GM18873 (cell line): ENCODE results near the gene SNX4.
"Not testable (repeated sequence)": the region's sequence is repeated elsewhere in the genome, so short reads cannot be mapped to it uniquely, and the experiment has no call there.

Experiments
- ATAC-seq: cut with Tn5 transposase; IDR thresholded peaks from one replicate; pipeline ENCODE4 v1.9.1; 2021; ENCODE audit warnings: mild to moderate bottlenecking, moderate library complexity, moderate number of reproducible peaks; ENCODE audit not compliant: unreplicated experiment, low FRiP score

SNX4 gene

DNA sequence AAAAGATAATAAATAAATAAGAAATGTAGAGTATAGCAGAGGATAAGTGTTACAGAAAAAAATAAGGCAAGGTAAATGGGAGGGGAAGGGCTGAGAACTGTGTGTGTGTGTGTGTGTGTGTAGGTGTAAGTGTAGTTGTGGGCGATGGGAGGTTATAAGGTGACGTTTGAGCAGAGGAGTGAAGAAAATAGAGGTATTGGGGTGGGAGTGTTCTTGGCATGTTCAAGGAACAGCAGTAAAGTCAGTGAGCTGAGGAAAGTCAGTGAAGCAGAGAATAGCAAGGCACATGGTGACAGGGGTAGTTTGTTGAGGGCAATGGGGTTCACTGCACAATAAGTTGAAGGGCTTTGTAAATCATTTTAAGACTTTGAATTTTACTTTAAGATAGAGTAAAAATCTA, 113.9 kb downstream of the SNX4 start:
- no peak for ATAC-seq

GRCh38 chr3:125405515-125405914, 114.5 kb downstream of the SNX4 start:
- ATAC-seq = not testable (repeated sequence)

DNA sequence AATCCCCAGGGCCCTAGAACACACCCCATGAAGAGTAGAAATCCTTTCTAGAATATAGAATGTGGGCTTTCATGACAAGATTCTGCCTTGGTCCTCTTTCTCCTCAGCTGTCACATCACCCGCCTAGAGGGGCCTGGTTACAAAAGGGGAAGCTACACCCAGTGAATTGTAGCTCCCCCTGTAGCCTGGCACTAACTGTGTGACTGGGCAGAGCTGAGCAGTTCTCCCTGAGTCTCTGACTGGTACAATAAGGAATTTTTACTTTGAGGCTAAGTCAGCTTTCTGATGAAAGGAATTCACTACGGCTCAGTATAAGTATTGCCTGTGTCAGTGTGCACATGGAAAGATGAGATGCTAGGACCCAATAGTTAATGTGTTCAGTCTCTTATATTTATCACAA, 116.2 kb downstream of the SNX4 start:
- ATAC-seq = no peak

DNA sequence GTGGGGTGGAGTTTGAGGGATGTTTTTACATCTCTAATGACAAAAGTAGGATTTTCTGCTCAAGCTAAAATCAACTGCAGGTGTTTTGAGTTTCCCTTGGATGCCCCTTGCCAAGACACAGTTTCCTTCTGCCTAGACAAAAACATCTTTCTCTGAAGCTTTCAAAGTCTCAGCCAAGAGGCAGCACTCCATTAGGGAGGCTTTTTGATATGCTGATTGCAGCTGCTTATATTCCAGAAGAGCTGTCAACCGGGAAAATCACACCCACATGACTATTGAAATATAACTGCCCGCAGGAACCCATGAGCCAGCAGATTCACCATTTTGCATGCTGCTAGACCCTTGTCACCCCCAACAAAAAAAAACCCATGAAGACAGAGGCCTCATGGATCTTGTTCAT, 117.4 kb downstream of the SNX4 start:
- no peak for ATAC-seq

DNA sequence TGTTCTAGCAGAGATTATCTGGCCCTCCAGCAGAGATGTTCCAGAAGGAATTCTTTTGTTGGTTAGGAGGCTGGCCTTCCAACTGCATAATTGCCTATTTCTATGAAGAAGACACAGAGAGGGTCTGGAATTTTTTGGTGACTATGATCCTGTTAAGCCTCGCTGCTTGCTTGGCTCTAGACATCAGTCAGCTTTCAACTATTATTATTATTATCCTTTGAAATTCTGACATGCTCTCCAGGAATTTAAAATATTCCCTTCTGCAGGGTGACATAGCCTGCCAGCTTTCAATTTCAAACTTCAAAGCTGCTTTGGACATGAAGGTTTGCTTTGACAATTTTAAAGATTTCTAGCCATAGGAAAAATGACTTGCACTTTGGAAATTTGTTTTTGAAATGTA, 118.6 kb downstream of the SNX4 start:
- no peak for ATAC-seq

DNA sequence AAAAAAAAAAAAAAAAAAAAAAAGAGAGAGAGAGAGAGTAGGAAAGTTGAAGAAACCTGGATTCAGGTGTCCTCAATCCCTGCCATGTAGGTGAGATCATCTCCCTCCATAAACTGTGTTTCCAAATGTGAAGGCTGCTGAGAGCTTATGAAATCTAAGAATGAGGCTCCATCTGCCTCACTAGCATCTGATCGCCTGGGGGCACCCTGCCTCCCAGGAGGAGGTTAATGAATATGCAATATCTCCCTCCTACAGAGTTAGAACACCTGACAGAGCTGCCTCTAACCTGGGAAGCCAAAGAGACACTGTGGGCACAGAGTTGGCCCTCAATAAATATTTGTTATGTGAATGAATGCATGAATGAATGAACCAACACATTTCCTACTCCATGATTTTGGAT, 121.0 kb downstream of the SNX4 start:
- ATAC-seq = no peak
